ENCODE measurements around the gene LMBRD2.

- no peak for TF ChIP-seq CTCF (optimal IDR thresholded peaks at IDR 0.05 in 1 of 3, IDR thresholded peaks at IDR 0.05 in 1 of 3, conservative IDR thresholded peaks at IDR 0.05 in 1 of 3; ENCODE audit: extremely low read depth in 1 of 3, insufficient read depth in 2 of 3, low read length in 3 of 3)
- TF ChIP-seq EZH2 (IDR thresholded peaks at IDR 0.05; ENCODE audit: low read length), result no peak
Measured at GRCh38 chr5:36170832-36171424, 19.2 kb upstream of the LMBRD2 start.

Measured in keratinocyte (primary cell).